Heart left ventricle (tissue), 16 donors: ENCODE measurements around the gene PREX1. TPM values are rescaled to one million over a fixed set of nuclear protein-coding genes. Genes with fewer than 3 reads are reported as not detected.
A peak's percentile ranks its signal among the peaks of the same experiment; 100 is the strongest.

Experiments
- ATAC-seq, 4 donors: fragments of 200-7000 bp; cut with Tn5 transposase; one replicate each; pipeline ENCODE4 v1.9.1; 2020 to 2022; ENCODE audit warnings: moderate library complexity in 4 of 4, mild to moderate bottlenecking in 3 of 4, moderate number of reproducible peaks in 1 of 4
- DNase-seq, 5 donors: peaks; one replicate each; pipeline ENCODE4 v3.0.0-alpha.2; 2020
- H3K27ac ChIP-seq, 12 donors: fragments of 200-600 bp; sonication (generic) in 4 of 12; one replicate each; pipeline versions ENCODE4 v1.5.0 to v1.8.0; 2016 to 2022; ENCODE audit warnings: mild to moderate bottlenecking in 2 of 12
- H3K27me3 ChIP-seq, 9 donors: fragments of 200-600 bp; sonication (generic) in 2 of 9; one replicate each; pipeline versions ENCODE4 v1.5.1 to v1.8.0; 2016 to 2022; ENCODE audit warnings: mild to moderate bottlenecking in 3 of 9
- H3K36me3 ChIP-seq, 9 donors: fragments of 200-600 bp; sonication (generic) in 2 of 9; one replicate each; pipeline versions ENCODE4 v1.5.0 to v1.8.0; 2018 to 2022; ENCODE audit warnings: mild to moderate bottlenecking in 2 of 9
- H3K4me1 ChIP-seq, 12 donors: fragments of 200-600 bp; sonication (generic) in 4 of 12; one replicate each; pipeline versions ENCODE4 v1.5.0 to v1.8.0; 2016 to 2022; ENCODE audit warnings: mild to moderate bottlenecking in 3 of 12
- H3K4me3 ChIP-seq, 12 donors: fragments of 200-600 bp; sonication (generic) in 4 of 12; one replicate each; pipeline versions ENCODE4 v1.5.0 to v1.8.0; 2017 to 2022; ENCODE audit warnings: mild to moderate bottlenecking in 9 of 12, moderate library complexity in 4 of 12
- H3K9me3 ChIP-seq, 12 donors: fragments of 200-600 bp; sonication (generic) in 4 of 12; one replicate each; pipeline versions ENCODE4 v1.5.0 to v1.8.0; 2016 to 2022; ENCODE audit warnings: mild to moderate bottlenecking in 1 of 12
- POLR2A ChIP-seq, 2 donors: fragments of 450-650 bp; IDR thresholded peaks; one replicate each; pipeline ENCODE4 v1.6.1; 2017; ENCODE audit warnings: antibody characterized with exemption in 2 of 2, mild to moderate bottlenecking in 2 of 2, moderate library complexity in 2 of 2
- WGBS, 4 donors: extraction: QIAGEN DNeasy Blood & Tissue Kit in 2 of 4; methylation state at CpG; one replicate each; pipeline versions ENCODE4 v1.1.5 to v1.1.7; 2013 to 2018; 5-methylcytosine and 5-hydroxymethylcytosine counted together
- intact Hi-C, 10 donors: fragments of 100-400 bp; cut with DNase I; formaldehyde crosslinking; loops; one replicate each; pipeline versions ENCODE4 v1.11.1 to v1.14.2; 2022
- polyA plus RNA-seq, 2 donors: library from polyadenylated mRNA; stranded (reverse); fragments of 200-250 nt; gene quantifications; one replicate each; pipeline ENCODE4 v1.2.3, GENCODE V29; 2013
- total RNA-seq, 9 donors: library from RNA; depleted of rRNA in 2 of 9; stranded (reverse); fragments of >200 nt in 2 of 9; fragmentation: NEBNext Ultra II Directional in 3 of 9; extraction: Animal tissue kit (Norgen Biotek cat#: 25700) in 3 of 9; gene quantifications; one replicate each; pipeline versions ENCODE4 v1.1.0 to v1.2.4, GENCODE V29; 2016 to 2023
- TF ChIP-seq, protein P1 (sequence below), 12 donors: fragments of 200-600 bp; sonication (generic) in 4 of 12; IDR thresholded peaks; one replicate each; pipeline versions ENCODE4 v1.5.0 to v1.8.0; 2018 to 2022; ENCODE audit warnings: antibody characterized with exemption in 12 of 12, mild to moderate bottlenecking in 5 of 12
- donor health status: ischemic (EF 13 %, LVEDD 7.1; RV severe dilation, severe dysfunction).
- donor health status: healthy with polysubstance abuse.
- donor health status: DM: no; HTN: yes; CAD: no.
- donor health status: DM: no; HTN: no; CAD: no.
- donor health status: ischemic (EF 25% LVEDD 6.9; RV normal size, moderate dysfunction).
- donor health status: ischemic (EF 25% LVEDD 5.7; RV mildly dilated, moderate dysfunction).
- donor health status: healthy.
- donor health status: DM: yes; HTN: yes; CAD: no.
- donor health status: ischemic (EF 35%, LVEDD 5.7; RV mildly dilated, moderate dysfunction).
- donor health status: nonischemic (EF 11% LVEDD 7.7; RV severe dilation, severe dysfunction).
- donor health status: DM: yes; HTN: yes; CAD: no.
- donor health status: PGD.
- donor health status: ischemic (EF 29% LVEDD 5.4; RV normal size, mild dysfunction).
- donor health status: nonischemic (EF 23%, LVEDD 6.1; RV moderate dilation, normal function).

PREX1 gene
- total and polyA plus RNA-seq, 11 donors = 7.2 to 41.5 (median 11.9) TPM

DNA sequence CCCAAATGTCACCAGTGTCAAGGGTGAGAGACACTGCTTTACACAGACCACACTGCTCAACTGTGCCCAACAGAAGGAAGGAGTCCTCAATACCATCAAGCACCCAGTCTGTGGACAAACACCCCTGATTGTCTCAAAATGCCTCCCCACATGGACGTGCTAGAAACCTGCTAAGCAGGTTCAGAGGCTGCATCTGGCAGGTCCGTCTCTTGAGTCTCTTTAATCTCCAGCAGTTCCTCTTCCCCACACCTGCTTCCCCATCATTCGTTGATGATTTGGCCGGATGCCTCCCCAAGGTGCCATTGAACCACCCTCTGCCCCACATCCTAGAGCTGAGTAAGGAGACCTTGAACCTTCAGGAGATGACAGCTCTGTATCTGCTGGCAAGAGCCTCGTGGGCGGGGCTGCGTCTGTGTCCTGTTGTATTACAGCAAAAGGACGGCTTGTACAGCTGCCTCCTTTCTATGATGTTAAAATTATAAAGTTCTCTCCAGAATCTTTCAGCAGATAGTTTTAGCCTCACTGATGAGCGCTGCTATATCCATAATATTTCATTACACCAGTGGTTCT lies 179.2 kb downstream of the PREX1 start:
- H3K36me3 ChIP-seq = peaks cover 0 to 100% (median 58%) of the 10 kb centered on the region in 9 donors
- WGBS, 4 donors = 51 to 61% (median 58%) methylated on average over 8 to 9 of the region's 9 CpGs
- no peak overlapping the region for H3K4me3 ChIP-seq
- H3K9me3 ChIP-seq = no peaks in the 10 kb centered on the region
- TF ChIP-seq, protein P1, sequence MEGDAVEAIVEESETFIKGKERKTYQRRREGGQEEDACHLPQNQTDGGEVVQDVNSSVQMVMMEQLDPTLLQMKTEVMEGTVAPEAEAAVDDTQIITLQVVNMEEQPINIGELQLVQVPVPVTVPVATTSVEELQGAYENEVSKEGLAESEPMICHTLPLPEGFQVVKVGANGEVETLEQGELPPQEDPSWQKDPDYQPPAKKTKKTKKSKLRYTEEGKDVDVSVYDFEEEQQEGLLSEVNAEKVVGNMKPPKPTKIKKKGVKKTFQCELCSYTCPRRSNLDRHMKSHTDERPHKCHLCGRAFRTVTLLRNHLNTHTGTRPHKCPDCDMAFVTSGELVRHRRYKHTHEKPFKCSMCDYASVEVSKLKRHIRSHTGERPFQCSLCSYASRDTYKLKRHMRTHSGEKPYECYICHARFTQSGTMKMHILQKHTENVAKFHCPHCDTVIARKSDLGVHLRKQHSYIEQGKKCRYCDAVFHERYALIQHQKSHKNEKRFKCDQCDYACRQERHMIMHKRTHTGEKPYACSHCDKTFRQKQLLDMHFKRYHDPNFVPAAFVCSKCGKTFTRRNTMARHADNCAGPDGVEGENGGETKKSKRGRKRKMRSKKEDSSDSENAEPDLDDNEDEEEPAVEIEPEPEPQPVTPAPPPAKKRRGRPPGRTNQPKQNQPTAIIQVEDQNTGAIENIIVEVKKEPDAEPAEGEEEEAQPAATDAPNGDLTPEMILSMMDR (IDR thresholded peaks at IDR 0.05) = no peak
- no peak for TF ChIP-seq POLR2A (IDR thresholded peaks at IDR 0.05)
- no peaks in the 10 kb centered on the region for H3K27me3 ChIP-seq
- intact Hi-C loops = no loop called here
- no peak overlapping the region for H3K27ac ChIP-seq
- peaks cover 0 to 6% (median 0%) of the 10 kb centered on the region in 12 donors for H3K4me1 ChIP-seq
- ATAC-seq (peak; percentile 64 to 77 (median 65)), DNase-seq (peak in 2 of 5 donors; percentile 43 to 63)

GRCh38 chr20:48647858-48648257 lies 179.9 kb downstream of the PREX1 start:
- H3K4me3 ChIP-seq = no peak overlapping the region
- WGBS, 4 donors = 81 to 83% (median 82%) methylated on average over 5 of the region's 5 CpGs

DNA sequence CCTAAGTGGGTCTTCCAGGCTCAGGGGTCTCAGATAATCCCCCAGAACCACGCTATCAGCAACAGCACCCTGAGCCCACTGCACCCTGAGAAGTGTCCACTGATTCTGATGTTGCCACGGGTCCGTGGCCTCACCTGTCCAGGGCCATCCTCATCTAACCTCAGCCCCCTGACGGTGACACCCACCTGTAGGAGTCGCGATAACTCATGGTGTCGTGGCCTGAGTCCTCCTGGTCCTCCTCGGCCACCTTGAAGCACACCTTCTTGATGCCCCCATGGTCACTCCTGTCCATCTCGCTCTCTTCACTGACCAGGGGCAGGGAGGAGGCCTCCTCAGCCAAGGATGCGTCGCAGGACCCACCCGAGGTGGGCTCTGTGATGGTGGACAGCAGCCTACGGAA lies 182.1 kb downstream of the PREX1 start:
- no peaks in the 10 kb centered on the region for H3K27me3 ChIP-seq
- no peaks in the 10 kb centered on the region for H3K9me3 ChIP-seq
- no peak overlapping the region for H3K27ac ChIP-seq
- H3K4me1 ChIP-seq = peaks cover 0 to 6% (median 0%) of the 10 kb centered on the region in 12 donors
- no peak for ATAC-seq
- TF ChIP-seq, protein P1 (IDR thresholded peaks at IDR 0.05) = no peak
- TF ChIP-seq POLR2A (IDR thresholded peaks at IDR 0.05) = no peak
- DNase-seq = peak in 1 of 5 donors; percentile 19
- intact Hi-C loops = no loop called here
- H3K4me3 ChIP-seq = no peak overlapping the region
- WGBS, 4 donors = 89 to 98% (median 93%) methylated on average over 6 to 13 of the region's 13 CpGs
- peaks cover 0 to 96% (median 60%) of the 10 kb centered on the region in 9 donors for H3K36me3 ChIP-seq

More at GRCh38 chr20:48647858-48648257, 179.9 kb downstream of the PREX1 start:
- H3K4me1 ChIP-seq = peaks cover 0 to 6% (median 0%) of the 10 kb centered on the region in 12 donors
- intact Hi-C loops = no loop called here
- H3K9me3 ChIP-seq = no peaks in the 10 kb centered on the region
- TF ChIP-seq POLR2A (IDR thresholded peaks at IDR 0.05) = no peak
- TF ChIP-seq, protein P1 (IDR thresholded peaks at IDR 0.05) = no peak
- DNase-seq (peak in 1 of 5 donors; percentile 6), ATAC-seq (no peak)
- no peak overlapping the region for H3K27ac ChIP-seq
- H3K27me3 ChIP-seq = no peaks in the 10 kb centered on the region
- peaks cover 0 to 100% (median 63%) of the 10 kb centered on the region in 9 donors for H3K36me3 ChIP-seq

- H3K4me3 ChIP-seq = no peak overlapping the region
- H3K27ac ChIP-seq = no peak overlapping the region
- intact Hi-C loops = no loop called here
- H3K4me1 ChIP-seq = peaks cover 0 to 6% (median 0%) of the 10 kb centered on the region in 12 donors
- peak in 1 of 5 donors; percentile 5 for DNase-seq
- 90 to 94% (median 91%) methylated on average over 15 of the region's 15 CpGs for WGBS, 4 donors
- no peaks in the 10 kb centered on the region for H3K27me3 ChIP-seq
- ATAC-seq = no peak
- peaks cover 0 to 95% (median 58%) of the 10 kb centered on the region in 9 donors for H3K36me3 ChIP-seq
- TF ChIP-seq, protein P1 (IDR thresholded peaks at IDR 0.05) = no peak
- TF ChIP-seq POLR2A (IDR thresholded peaks at IDR 0.05) = no peak
- H3K9me3 ChIP-seq = no peaks in the 10 kb centered on the region
Measured at GRCh38 chr20:48644286-48644828, 183.4 kb downstream of the PREX1 start.
